GDM1 (cell line): Measurements from ENCODE around the gene CCBE1.
"Not testable (repeated sequence)": the region's sequence is repeated elsewhere in the genome, so short reads cannot be mapped to it uniquely, and the experiment has no call there.

Experiments used
- DNase-seq: peaks from one replicate; lab custom pipeline; 2025; lab: John Stamatoyannopoulos, UW

The CCBE1 gene

DNA sequence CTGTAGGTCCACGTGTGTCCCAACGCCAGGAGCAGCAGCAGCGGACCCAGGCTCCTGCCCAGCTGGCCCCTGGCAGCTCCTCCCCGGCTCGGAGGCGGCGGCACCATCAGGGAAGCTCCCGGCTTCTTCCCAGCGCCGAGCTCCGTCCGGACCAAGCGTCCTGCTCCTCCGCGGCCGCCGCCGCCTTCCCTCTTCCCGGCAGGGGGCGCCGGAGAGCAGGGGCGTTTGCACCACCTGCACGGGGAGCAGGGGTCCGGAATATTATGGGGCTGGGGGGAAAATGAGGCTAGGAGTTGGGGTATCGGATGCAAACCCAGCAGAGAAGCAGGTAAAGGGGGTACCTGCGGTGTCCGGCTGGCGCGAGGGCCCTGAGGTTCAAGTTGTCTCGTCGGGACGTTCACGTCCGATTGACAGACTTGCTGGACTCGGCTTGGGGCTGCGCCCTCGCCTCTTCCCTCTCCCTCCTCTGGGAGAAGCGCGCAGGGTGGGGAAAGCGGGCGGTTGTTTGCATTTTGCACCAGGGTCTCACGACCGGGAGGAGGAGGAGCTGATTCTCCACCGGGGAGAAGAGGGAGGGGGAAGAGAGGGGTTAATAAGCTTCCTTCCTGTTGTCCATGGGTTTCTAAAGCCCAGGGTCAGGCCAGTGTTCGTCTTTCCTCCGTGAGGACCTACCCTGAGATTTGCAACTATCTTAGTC, at the start of gene CCBE1:
CCBE1 (minus strand) TSS at position 188 of the 697 bp plus-strand sequence.
- no peak for DNase-seq

DNA sequence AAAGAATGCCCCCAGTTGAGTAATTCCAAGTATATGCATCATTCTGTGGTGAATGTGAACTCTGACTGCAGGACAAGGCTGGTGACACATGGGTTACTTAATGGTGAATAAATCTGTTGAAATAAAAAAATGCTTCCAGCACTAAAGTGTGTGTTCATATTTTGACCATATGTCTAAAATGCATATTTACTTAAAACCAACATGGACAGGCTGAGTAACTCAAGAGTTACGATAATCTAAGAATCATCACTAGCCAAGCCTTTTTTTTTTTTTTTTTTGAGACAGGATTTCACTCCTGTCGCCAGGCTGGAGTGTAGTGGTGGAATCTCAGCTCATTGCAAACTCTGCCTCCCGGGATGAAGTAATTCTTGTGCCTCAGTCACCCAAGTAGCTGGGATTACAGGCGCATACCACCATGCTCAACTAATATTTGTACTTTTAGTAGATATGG, 47.1 kb upstream of the CCBE1 start:
- no peak for DNase-seq

DNA sequence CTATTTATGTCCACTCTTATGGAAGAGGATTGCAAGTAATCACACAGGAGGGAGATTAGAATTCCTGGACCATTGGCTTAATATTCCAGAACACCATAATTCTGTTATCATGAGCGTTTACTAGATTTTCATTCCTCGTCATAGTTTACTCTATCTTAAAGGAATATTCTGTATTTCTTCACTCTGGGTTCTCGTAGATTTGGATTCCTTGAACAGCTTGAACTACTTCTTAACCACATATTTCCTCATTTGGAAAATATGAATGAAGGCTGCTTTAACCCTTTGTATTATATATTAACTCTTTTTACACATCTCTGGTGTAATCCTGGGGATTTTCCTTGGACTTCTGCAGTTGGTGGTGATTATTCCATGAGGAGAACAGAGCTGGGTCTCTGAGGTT, 46.3 kb upstream of the CCBE1 start:
- no peak for DNase-seq

DNA sequence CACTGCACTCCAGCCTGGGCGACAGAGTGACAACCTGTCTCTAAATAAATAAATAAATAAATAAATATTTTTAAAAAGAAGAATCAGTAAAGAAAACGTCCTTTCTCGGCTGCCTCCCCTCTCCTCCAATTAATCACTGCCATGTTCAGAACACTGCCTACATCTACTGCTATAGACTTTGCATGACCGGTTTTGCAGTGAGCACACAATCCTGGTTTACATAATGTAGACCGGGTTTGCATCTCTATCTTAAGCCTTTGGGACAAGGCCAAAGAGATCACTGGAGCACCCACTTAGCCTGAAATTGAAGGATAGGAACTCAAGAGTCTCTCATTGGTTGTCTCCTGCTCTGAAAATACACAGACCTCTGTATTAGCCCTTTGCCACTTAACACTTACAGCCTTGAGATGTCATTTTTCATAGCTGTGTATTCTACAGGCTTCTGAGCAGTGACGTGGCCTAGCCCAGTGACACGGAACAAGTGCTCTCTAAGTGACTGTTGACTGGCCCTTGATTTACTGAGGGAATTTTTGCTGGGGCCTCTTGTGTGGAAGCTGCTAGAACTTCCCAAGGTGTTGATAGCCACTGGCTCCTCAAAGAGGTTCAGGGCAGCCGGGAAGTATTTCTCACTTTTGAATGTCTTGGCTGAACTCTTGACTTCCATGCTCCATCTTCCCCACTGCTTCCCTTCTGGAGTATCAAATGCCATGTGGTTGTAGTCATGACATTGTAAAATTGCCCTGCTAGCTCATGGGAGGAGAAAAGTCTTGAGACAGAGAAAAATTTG, 45.3 kb upstream of the CCBE1 start:
- DNase-seq = no peak

DNA sequence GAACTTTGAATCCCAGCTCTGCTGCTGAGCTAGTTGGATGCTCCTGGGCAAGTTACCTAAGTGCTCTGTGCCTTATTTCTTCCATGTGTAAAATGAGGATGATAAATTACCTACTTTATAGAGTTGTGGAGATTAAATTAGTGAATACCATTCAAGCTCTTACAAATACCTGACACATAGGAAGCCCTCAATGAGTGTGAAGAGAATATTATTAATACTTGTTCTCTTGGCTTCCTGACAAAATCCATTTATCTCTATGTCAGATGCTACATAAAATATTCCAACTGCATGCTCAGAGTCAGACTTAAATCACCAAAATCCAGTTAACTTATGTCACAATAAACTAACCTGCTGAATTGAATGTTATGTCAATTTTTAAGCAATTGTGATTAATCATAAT, 42.9 kb upstream of the CCBE1 start:
- no peak for DNase-seq

DNA sequence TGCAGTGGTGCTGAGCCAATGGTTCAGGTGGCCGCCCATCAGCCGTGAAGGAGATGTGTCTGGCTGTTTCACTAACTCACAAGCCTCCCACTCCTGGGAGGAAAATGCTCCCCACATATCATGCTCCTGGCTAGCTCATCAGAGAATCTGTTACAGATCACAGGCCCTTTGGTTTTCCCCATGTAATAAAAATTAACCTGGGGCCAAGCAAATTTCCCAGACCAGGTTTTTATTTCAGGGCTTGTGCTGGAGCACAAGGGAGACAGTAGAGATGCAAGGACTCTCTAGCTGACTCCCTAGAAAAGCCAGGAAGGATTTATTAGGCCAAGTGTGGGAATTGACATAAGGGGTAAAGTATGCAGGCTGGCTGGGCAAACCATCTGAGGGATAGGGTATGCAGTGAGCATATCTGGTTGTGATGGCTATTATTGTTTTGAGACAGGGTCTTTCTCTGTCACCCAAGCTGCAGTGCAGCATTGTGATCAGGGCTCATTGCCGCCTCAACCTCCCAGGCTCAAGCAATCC, 40.6 kb upstream of the CCBE1 start:
- no peak for DNase-seq

DNA sequence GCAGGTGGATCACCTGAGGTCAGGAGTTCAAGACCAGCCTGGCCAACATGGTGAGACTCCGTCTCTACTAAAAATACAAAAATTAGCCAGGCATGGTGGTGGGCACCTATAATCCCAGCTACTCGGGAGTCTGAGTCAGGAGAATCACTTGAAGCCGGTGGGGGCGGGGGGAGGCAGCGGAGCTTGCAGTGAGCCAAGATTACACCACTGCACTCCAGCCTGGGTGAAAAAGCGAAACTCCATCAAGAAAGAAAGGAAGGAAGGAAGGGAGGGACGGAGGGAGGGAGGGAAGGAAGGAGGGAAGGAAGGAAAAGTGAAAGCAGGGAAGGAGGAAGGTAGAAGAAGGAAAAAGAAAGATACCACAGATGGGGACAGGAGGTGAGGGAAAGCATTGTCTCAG, 40.1 kb upstream of the CCBE1 start:
- not testable (repeated sequence) for DNase-seq

DNA sequence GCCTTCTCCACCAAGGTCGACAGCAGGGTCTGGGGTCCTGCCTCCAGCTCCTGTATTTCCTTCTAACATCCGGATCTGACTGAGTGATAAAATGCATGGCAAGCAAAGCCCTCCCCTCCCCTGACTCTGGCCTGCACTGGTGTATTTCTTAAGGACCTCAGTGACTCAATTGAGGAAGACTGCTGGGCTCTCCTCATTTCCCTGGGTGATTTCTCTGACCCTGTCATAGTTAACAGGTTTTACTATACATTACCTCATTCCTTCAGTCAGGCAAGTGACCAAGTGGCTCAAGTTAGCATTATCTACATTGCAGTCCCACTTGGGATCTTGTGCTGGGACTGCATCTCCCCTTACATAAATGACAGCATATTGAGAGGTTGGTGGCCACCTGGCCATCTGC, 38.8 kb upstream of the CCBE1 start:
- no peak for DNase-seq

DNA sequence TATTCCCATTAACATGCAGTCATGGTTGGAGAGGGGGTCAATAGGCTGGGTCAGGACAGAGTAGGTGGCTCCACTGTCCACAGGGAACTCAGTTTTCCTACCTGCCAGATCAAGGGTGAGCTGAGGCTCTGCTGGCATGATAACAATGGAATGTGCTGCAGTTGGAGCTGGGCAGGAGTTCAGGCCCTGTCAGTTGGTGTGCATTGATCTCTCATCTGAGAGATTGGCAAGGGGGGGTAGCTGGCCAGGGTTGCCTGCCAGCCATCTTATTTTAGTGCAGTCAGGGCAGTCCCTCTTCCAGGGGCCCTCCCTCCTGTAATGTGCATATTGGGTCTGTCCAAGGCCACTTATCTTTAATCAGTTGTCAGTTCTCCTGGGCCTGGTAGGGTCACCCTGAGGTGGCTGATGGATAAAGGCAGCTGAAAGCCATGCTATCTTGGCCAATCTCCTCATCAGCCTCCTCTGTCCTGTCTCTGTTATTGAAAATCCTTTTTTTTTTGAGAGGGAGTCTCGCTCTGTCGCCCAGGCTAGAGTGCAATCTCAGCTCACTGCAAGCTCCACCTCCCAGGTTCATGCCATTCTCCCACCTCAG, 38.1 kb upstream of the CCBE1 start:
- no peak for DNase-seq

DNA sequence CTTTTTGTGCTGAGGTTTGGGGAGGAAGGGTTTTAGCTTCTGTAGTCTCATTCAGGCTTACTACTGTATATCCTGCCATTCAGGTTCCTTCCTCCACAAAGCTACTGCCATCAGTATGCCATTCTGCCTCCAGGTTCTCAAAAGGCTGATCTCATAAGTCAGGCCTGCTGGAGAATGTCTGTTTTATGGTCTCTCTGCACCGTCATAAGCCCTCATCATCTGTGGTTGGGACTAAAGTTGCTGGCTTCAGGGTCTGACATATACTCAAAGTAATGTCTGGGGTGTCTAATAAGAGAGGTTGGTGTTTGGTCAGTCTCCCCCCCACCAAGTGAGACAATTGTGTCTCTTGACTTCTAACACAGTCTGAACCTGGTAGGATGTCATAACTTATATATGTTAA, 36.2 kb upstream of the CCBE1 start:
- DNase-seq = no peak

DNA sequence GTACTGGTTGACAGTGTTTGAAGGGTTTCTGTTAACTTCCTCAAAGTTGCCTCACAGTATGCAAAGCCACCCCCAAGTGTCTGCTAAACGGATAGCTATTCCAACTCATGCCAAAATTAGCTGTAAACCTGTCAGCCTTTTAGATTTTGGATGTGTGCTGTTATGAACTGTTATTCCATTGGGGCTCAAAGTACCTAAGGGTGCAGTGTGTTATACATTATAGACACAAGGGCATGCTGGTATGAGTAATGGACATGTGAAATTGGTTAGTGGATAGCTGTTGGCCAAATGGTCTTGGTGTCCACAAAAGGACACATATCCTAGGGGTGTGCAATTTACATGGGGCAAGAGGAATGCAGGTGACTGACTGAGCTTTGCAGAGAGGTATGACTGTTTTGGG, 33.7 kb upstream of the CCBE1 start:
- no peak for DNase-seq

DNA sequence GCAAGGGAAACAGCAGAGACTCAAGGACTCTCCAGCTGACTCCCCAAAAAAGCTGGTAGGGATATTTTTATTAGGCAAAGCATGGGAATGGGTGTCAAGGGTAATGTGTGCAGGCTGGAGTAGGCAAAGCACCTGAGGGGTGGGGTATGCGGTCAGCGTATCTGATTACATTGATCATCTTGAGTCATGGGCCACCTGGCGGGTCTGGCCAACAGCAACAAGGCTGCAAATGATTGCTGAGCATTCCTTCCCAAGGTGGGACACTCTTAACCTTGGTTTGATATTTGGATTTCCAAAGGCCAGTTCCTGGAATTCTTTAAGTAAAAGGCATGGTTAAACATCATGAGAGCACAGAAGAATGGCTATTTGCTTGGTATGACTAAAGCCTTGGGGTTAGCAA, 32.6 kb upstream of the CCBE1 start:
- no peak for DNase-seq

DNA sequence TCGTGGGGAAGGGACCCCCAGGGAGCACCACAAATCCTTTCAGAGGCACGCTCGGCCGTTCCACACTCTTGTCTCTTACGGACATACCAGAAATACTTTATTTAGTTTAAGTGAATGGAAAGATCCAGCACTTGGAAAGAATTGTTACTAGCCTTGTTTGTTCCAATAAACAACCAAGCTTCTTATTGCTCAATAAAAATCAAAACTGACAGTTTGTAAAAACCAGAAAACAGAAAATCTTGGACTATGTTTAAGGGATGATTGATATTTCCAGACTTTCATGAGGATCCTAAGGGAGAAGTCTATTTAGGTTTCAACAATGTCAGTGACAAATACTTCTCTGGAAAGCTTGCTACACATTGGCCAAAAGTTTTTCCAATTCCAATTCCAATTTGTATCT, 31.6 kb upstream of the CCBE1 start:
- no peak for DNase-seq

DNA sequence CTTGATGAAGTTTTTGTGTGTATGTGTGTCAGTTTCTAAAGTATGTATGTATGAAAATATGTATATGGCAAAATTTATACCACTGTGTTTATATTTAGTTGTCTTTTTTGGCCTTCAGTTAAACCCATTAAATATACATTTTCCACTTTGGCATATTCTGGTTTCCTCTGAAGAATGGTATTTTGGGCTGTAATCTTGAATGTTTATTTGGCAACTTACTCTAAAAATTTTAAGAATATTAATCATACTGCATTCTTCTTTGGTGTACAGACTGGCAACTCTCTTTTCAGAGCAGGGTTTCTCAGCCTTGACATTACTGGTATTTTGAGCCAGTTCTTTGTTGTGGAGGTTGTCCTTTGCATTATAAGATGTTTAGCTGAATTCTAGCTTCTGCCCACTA, 27.9 kb upstream of the CCBE1 start:
- DNase-seq = no peak

DNA sequence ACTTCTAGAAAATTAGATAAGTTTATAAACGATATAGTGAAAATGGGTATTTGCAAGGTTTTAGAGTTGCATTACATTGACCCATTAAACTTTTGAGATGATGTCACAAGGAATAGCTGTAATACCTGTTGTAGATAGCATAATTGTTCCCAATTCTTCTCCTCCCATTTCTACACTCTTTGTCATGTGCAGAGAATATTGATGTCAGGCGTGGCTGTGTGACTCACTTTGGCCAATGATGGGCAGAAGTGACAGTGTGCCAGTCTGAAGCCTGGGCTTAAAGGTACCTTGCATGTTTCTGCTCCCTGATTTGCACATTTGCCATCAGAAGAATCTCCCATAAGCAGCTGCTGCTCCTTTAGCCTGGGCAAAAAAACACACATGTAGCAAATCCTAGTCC, 26.9 kb upstream of the CCBE1 start:
- no peak for DNase-seq

DNA sequence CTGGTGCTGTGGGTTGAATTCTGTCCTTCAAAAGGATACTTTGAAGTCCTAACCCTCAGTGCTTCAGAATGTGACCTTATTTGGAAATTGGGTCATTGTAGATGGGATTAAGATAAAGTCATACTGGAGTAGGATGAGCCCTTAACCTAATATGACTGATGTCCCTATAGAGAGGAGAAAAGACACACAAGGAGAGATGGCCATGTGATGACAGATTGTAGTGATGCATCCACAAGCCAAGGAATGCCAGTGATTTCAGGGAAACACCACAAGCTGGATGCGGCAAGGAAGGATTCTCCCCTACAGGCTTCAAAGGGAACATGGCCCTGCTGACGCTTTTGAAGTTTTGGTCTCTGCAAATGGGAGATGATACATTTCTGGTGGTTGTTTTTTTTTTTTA, 24.7 kb upstream of the CCBE1 start:
- no peak for DNase-seq

DNA sequence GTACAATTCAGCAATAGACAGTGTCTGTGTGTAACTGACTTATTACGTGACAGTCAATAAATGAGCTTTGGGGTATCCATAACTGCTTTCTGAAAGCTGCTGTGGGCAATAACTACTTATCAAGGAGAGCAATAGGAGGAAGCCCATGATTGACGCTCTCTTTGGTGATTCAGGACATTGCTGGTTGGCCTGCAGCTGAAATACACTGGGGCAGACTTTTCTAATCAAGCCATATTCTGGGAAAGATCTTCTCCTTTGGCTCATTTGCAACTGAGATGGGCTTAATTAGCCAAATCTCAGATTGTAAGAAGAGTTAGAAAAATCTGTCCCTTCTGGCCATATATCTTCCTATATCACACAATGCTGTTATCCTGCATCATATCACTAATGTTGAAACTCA, 24.0 kb upstream of the CCBE1 start:
- no peak for DNase-seq

DNA sequence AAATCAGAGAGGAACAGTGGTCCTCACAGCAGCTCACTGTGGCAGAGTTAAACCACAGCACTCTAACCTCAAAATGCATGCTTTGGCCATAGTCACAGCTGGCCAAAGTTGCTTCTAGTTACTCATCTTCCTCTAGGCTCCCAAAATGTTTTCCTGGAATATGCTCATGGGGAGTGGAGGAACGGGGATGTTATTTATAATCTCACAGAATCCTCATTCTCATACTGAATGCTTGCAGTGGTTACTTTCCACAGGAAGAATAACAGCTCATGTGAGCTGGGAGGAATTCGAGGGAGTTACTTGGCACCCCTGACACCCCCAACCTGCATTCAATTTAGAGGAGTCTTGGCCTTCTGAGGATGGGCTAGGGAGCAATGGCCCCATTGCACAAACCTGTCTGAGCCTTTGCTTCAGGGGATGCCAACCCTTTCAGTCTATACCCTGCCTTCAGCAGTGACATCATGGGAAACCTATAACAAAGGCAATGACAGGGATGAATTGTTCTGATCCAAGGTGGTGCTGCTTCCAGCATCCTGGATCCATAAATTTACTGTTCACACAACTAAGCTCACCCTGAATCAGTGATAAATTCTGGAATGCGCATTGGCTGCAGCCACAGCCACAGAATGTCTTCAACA, 22.4 kb upstream of the CCBE1 start:
- DNase-seq = no peak

DNA sequence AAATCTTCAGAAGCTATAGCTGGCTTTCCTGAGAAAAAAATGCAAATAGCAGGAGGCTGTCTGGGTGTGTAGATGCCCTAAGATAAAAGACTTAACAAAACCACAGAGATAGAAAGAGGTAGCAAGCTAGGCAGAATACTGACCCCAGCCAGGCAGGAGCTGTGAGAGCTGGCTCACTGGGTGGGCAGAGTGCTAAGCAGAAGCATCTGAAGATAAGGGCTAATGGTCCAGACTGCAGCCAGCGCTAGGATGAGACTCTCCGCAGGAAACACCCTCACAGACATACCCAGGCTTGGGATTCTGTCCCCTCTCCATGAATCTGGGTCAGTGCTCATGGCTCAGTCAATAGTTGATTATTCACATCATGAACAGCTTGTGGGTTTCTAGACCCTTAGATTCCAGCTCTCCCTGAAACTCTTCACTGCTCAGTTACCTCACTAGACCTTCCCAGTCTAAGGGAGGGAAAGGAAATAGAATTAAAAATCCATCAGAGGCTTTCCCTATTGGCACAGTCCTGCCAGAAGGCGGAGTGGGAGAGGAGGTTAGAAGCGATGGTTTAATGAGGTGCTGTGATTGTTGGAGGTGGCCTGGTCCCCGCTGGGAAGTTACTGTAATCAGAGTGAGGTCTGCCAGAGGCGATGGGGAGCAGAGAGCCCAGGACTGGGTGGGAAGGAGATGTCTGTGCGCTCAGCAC, 21.4 kb upstream of the CCBE1 start:
- DNase-seq = no peak

DNA sequence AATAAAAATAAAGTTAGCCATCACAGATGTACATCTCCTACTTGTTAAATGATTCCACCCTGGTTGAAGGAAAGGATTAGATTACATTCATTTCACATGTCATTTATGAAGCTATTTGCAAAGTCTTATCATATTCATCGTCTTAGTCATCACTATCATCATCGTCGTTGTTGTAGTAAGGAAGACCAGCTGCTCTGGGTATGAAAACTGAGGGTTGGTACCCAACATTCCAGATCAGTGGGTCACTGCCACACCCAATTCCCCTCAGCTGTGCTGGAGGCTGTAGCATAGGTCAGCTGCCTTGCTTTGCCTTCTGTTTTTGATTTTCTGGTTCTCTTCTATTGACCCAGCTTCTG, 20.9 kb upstream of the CCBE1 start:
- DNase-seq = no peak

DNA sequence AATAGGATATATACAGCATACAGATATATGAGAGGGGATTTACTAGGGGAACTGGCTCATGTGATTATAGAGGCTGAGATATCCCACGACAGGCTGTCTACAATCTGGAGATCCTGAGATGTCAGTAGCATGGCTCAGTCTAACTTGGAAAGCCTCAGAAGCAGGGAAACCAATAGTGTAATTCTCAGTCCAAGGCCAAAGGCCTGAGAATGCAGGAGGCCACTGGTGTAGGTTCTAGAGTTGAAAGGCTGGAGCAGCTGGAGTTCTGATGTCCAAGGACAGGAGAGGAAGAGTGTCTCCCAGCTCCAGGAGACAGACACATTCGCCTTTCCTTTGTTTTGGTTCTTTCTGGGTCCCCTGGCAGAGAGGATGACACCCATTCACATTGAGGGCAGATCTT, 20.1 kb upstream of the CCBE1 start:
- DNase-seq = no peak

DNA sequence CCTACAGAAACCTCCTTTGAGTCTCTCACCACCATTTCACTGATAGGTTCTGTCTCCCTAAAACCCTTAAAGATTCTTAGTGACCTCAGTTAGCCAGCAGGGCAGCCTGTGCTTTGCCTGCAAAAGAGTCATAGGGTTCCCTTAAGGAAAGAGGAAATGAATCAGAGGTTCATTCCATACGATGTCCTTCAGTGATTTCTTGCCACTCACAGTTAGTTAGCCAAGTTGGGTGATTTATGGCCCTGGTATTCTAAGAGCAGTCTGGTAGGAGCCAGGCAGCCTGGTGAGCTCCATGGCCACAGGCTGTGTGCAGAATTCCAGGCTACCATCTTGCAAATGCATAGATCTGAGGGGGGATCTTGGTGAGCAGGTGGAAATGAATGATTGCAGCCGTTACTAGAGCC, 18.7 kb upstream of the CCBE1 start:
- DNase-seq = no peak
